ENCODE data around the gene ORM2. TPM values are rescaled to one million over a fixed set of nuclear protein-coding genes. Genes with fewer than 3 reads are reported as not detected.
A peak's percentile ranks its signal among the peaks of the same experiment; 100 is the strongest.

Gene ORM2
- total and polyA plus RNA-seq, 2 of the 4 experiments (the other 2 are of a cell fraction), result not detected

DNA sequence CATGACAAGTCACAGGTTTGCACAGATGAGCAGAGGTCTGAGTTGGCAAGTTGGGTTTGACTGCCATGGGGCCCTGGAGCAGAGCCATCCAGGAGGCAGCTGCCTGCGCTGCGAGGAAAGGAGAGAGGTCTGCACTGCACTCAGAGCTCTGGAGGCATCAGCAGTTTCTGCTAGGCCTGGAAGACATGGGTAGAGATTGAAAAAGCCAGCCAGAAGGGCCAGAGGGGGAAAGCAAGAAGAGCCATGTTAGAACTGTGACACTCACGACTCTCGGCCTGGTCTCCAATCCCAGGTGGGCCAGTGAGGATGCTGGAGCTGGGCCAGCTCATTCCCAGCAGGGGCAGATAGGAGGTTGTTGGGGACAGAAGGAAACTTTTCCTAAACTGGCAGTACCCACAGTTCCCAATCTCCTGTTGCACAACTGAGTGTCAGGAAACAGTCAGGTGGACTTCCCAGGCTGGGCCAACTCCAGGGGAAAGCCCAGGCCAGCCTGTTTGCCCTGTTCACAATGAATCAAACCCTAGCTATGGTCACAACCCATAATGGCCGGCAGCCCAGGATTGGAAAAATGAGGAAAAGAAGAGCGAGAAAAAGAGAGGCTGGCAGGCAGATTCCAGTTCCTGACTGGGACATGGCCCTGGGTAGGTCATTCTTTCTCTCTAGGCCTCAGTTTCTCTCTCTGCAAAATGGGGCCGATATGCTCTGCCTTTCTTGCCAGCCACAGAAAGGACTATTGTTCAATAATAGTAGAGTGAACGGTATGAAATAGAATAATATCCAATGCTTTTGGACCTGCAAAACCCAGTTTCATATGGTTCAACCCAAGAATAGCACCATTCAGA, 14.6 kb upstream of the ORM2 start:
- peak overlapping the region; percentile 2; the same call in 1 of the 2 replicates for H3K4ac ChIP-seq (ENCODE audit: low read depth, low read length)
- H3K79me1 ChIP-seq (ENCODE audit: low read depth in 1 of 2, low read length in 2 of 2), result no peaks in the 10 kb centered on the region
- in situ Hi-C loops (cut with MboI; ENCODE audit: low sequenced_read_pairs), result no loop called here
- no peak overlapping the region for H3K27ac ChIP-seq (ENCODE audit: insufficient read depth, low read length)
- no peak overlapping the region for H4K8ac ChIP-seq (ENCODE audit: low read depth in 2 of 2, low read length in 2 of 2)
- H4K91ac ChIP-seq (ENCODE audit: insufficient read depth, low read depth, low read length), result no peak overlapping the region
- H2AFZ ChIP-seq (replicated peaks; ENCODE audit: low read length, poor library complexity), result no peak overlapping the region
- H3K36me3 ChIP-seq (ENCODE audit: control insufficient read depth, insufficient read depth, low read length), result peaks cover 5% of the 10 kb centered on the region
- H3K56ac ChIP-seq (ENCODE audit: extremely low read depth, insufficient read depth, low read length), result no peak overlapping the region
- H4K20me1 ChIP-seq (ENCODE audit: insufficient read depth, low read length), result no peaks in the 10 kb centered on the region
- no peak overlapping the region for H2BK5ac ChIP-seq (ENCODE audit: low read depth, low read length, poor library complexity, severe bottlenecking)
- TF ChIP-seq RAD21 (IDR thresholded peaks at IDR 0.05; ENCODE audit: low read length), result no peak
- TF ChIP-seq NFE2L2 (IDR thresholded peaks at IDR 0.05; ENCODE audit: low read depth, low read length), result no peak
- TF ChIP-seq CEBPB (IDR thresholded peaks at IDR 0.05; ENCODE audit: low read depth, low read length), result no peak
- TF ChIP-seq MXI1 (IDR thresholded peaks at IDR 0.05; ENCODE audit: borderline replicate concordance, low read depth, low read length), result no peak
- TF ChIP-seq POLR2A (IDR thresholded peaks at IDR 0.05; ENCODE audit: low read depth, low read length), result no peak
- no peak for TF ChIP-seq MAZ (IDR thresholded peaks at IDR 0.05; ENCODE audit: borderline replicate concordance, low read depth, low read length)
- TF ChIP-seq FOS (IDR thresholded peaks at IDR 0.05; ENCODE audit: low read depth, low read length), result no peak
- TF ChIP-seq, protein P1, sequence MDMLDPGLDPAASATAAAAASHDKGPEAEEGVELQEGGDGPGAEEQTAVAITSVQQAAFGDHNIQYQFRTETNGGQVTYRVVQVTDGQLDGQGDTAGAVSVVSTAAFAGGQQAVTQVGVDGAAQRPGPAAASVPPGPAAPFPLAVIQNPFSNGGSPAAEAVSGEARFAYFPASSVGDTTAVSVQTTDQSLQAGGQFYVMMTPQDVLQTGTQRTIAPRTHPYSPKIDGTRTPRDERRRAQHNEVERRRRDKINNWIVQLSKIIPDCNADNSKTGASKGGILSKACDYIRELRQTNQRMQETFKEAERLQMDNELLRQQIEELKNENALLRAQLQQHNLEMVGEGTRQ (IDR thresholded peaks at IDR 0.05; ENCODE audit: low read depth, low read length), result no peak
- no peak for TF ChIP-seq SMC3 (IDR thresholded peaks at IDR 0.05; ENCODE audit: low read depth, low read length)
- TF ChIP-seq BHLHE40 (IDR thresholded peaks at IDR 0.05; ENCODE audit: low read depth, low read length), result no peak
- no peak for TF ChIP-seq RCOR1 (IDR thresholded peaks at IDR 0.05; ENCODE audit: insufficient replicate concordance, low read length)
- no peak for TF ChIP-seq RFX5 (IDR thresholded peaks at IDR 0.05; ENCODE audit: low read depth, low read length)
- no peak overlapping the region for H2BK15ac ChIP-seq (ENCODE audit: low read depth, low read length)
- no peak overlapping the region for H3K14ac ChIP-seq (replicated peaks; ENCODE audit: low read depth, low read length)
- no peak overlapping the region for H2BK120ac ChIP-seq (ENCODE audit: low read depth, low read length)
- H3K9me3 ChIP-seq (ENCODE audit: control insufficient read depth, insufficient read depth, low read length), result no peaks in the 10 kb centered on the region
- DNase-seq (no peak), ATAC-seq (ENCODE audit: low read depth) (no peak)
- H4K5ac ChIP-seq (ENCODE audit: low read depth, low read length), result no peak overlapping the region
- BruUV-seq (replicated peaks), result no TSS peak
- no peak overlapping the region for H2BK20ac ChIP-seq (ENCODE audit: low read depth, low read length)
- no peak overlapping the region for H3K23ac ChIP-seq (ENCODE audit: low read depth, low read length)
- peaks cover 17% of the 10 kb centered on the region; the same call in 1 of the 2 replicates for H3K9me1 ChIP-seq (ENCODE audit: insufficient read depth, low read length)
- H2AK9ac ChIP-seq (replicated peaks; ENCODE audit: low read depth, low read length, poor library complexity), result peak overlapping the region; percentile 40
- H3K4me3 ChIP-seq (ENCODE audit: insufficient read depth, low read depth, low read length), result no peak overlapping the region
- intact Hi-C loops (cut with micrococcal nuclease), result no loop called here
- H3K4me1 ChIP-seq (ENCODE audit: control insufficient read depth, insufficient read depth, low read length), result peaks cover 7% of the 10 kb centered on the region
- ChIA-PET POLR2A (ENCODE audit: unreplicated experiment) (no interaction called here), CTCF (interaction anchor here (0.8 kb wide), 1 partner anchor 207 kb away, joined by 3 read pairs; no protein-coding TSS in a partner anchor)
- WGBS, 2 experiments (ENCODE audit: extremely low coverage in 2 of 2, insufficient read length in 1 of 2), result no CpG with 5 or more reads among the region's 8 CpGs
- H3K18ac ChIP-seq (ENCODE audit: low read depth, low read length), result no peak overlapping the region
- H3K4me2 ChIP-seq (ENCODE audit: low read depth, low read length), result no peak overlapping the region
- H3K9ac ChIP-seq (ENCODE audit: low read depth, low read length), result no peak overlapping the region
- H3K27me3 ChIP-seq (ENCODE audit: control insufficient read depth, insufficient read depth, low read length), result no peaks in the 10 kb centered on the region
- dilution Hi-C loops (cut with HindIII; ENCODE audit: low sequenced_read_pairs, unreplicated experiment), result no loop called here
- H2AK5ac ChIP-seq (ENCODE audit: low read depth, low read length), result 0 out of 2 replicates have a peak overlapping the region, but pooled peaks have one; percentile 7

Data from IMR-90 (cell line).